Skeletal muscle satellite cell (primary cell): ENCODE results near the gene PKIG.

ENCODE experiments used
- H3K27me3 ChIP-seq: 2 replicates; pipeline ENCODE4 v1.7.0; 2013; ENCODE audit warnings: low read length; ENCODE audit not compliant: control insufficient read depth, insufficient read depth
- H3K36me3 ChIP-seq: 2 replicates; pipeline ENCODE4 v1.7.0; 2013; ENCODE audit warnings: mild to moderate bottlenecking, control low read depth, low read length; ENCODE audit not compliant: insufficient read depth
- H3K4me1 ChIP-seq: 2 replicates; pipeline ENCODE4 v1.7.0; 2013; ENCODE audit warnings: low read length; ENCODE audit not compliant: control insufficient read depth, insufficient read depth
- H3K4me2 ChIP-seq: 2 replicates; pipeline ENCODE4 v1.7.0; 2013; ENCODE audit warnings: mild to moderate bottlenecking, low read length
- H3K4me3 ChIP-seq: 2 replicates; pipeline ENCODE4 v1.7.0; 2013; ENCODE audit warnings: low read length
- H3K9ac ChIP-seq: 2 replicates; pipeline ENCODE4 v1.7.0; 2013; ENCODE audit warnings: mild to moderate bottlenecking, low read depth, low read length, moderate library complexity
- H3K9me3 ChIP-seq: replicated peaks from 2 replicates; pipeline ENCODE4 v1.7.0; 2013; ENCODE audit warnings: mild to moderate bottlenecking, control low read depth, low read length

Gene PKIG

DNA sequence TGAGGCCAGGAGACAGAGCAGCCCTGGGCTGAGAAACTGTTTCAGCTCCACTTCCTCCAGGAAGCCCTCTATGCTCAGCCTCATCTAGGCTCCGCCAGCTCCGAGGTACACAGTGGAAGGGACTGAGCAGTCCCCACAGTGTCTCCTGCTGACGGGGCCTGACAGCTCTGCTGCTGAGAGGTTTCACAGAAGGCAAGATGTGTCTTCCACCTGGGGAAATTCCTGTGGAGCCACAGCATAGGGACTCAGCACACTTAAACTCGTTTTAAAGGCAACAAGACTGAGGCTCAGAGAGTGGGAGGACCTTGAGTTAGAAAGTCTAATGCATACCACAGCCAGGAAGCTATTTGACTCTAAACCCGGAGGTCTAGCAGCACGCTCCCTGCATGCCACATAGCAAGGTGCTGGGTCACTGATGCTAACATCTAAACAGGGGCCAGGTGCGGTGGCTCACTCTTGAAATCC lies 62.3 kb downstream of the PKIG start:
- Histone ChIP-seq H3K4me3 (no peak overlapping the region), H3K4me2 (no peak overlapping the region), H3K9ac (no peak overlapping the region), H3K9me3 (no peaks in the 10 kb centered on the region), H3K36me3 (no peaks in the 10 kb centered on the region), H3K27me3 (no peaks in the 10 kb centered on the region), H3K4me1 (peaks cover 39% of the 10 kb centered on the region)

DNA sequence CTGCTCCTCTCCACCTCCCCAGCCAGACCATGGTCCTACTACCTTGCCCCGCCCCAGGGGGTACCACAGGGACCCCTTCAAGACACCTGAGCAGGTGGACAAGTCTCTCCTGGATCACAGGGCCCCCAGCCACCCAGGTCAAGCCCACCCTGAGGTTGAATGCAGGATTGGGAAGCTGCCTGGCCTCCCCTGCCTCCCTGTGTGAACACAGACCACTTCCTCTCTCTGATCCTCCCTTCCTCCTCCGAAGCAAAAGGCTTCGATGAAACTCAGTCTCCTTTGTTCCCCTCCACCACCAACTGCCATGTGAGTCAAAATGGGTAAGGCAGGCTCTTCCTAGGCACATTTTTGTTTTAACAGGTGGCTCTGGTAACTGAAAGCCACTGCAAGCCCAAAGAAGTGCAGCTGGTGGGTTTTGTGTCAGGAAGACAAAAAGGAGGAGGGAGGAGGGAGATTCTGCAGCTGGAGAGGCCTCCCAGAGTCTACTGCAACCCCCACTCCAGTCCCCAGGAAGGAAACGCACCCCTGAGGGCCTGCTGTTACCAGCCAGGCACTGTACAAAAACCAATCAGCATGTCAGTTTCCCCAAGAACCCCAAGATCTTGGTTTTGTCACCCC lies 63.8 kb downstream of the PKIG start:
- Histone ChIP-seq H3K4me3 (no peak overlapping the region), H3K4me2 (no peak overlapping the region), H3K9me3 (no peaks in the 10 kb centered on the region), H3K27me3 (no peaks in the 10 kb centered on the region), H3K4me1 (peaks cover 45% of the 10 kb centered on the region), H3K36me3 (no peaks in the 10 kb centered on the region), H3K9ac (no peak overlapping the region)

DNA sequence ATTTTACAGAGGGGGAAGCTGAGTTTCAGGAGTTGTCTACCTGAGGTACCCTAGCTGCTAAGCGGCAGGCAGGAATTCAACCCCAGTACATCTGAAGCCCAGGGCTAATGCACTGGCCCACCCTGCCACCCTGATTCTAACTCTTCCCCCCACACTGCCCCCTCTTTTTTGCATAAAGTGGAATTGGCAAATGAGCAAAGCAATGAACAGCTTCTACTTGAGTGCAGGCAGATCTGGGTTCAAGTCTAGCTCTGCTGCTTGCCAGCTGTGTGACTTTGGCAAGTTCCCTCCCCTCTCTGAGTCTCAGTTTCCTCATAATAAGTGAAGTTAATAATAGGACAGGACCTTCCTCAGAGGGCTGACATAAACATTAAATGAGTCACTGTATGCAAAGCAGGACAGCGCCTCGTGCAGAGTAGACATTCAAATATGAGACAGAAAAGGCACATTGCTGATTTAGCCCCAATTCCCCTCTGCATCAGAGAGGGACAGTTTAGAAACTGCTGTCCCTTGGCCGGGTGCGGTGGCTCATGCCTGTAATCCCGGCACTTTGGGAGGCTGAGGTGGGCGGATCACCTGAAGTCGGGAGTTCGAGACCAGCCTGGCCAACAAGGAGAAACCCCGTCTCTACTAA lies 64.4 kb downstream of the PKIG start:
- no peaks in the 10 kb centered on the region for H3K27me3 ChIP-seq
- H3K4me3 ChIP-seq, result no peak overlapping the region
- no peak overlapping the region for H3K4me2 ChIP-seq
- peaks cover 48% of the 10 kb centered on the region for H3K4me1 ChIP-seq
- no peak overlapping the region for H3K9ac ChIP-seq
- H3K36me3 ChIP-seq, result no peaks in the 10 kb centered on the region
- H3K9me3 ChIP-seq, result no peaks in the 10 kb centered on the region

DNA sequence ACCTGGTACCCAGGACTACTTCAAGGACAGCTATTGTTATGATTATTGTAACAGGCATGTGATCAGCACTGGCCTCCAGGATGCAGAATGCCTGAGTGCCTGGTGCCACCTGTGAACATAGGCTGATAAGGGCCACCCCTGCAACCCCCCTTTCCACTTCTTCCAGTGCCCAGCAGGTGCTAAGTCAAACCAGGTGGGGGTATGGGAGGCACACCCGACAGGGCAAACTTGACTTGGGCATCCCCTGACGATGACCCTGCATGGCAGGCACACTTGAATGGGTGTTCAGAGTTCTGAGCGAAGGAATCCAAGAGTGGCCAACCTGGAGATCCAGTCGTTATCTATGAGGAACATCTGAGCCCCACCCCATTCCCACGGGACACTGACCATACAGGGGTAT lies 65.7 kb downstream of the PKIG start:
- no peaks in the 10 kb centered on the region for H3K36me3 ChIP-seq

DNA sequence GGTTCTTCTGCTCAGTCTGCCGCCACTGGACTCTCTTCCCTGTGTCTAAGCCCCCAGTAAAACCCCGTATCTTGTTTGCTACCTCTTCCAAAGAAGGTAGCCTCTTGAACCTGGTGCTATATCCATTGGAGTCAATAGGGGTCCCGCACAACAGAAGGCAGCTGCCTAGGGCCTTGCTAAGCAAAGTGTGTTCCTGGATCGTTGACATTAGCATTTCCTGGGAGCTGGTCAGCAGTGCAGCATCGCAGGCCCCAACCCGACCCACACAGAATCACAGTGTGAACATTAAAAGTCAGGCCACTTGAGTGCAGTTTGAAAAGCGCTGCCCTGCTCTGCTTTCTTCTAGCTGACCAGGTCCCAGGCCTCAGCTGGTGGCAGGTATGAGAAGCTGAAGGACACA lies 66.2 kb downstream of the PKIG start:
- H3K36me3 ChIP-seq, result no peaks in the 10 kb centered on the region
- no peaks in the 10 kb centered on the region for H3K9me3 ChIP-seq
- H3K9ac ChIP-seq, result no peak overlapping the region
- no peak overlapping the region for H3K4me3 ChIP-seq
- H3K27me3 ChIP-seq, result peaks cover 6% of the 10 kb centered on the region
- H3K4me2 ChIP-seq, result no peak overlapping the region
- H3K4me1 ChIP-seq, result peaks cover 29% of the 10 kb centered on the region

More for the DNA sequence above, 65.7 kb downstream of the PKIG start:
- no peak overlapping the region for H3K9ac ChIP-seq
- no peak overlapping the region for H3K4me2 ChIP-seq
- peaks cover 35% of the 10 kb centered on the region for H3K4me1 ChIP-seq
- H3K9me3 ChIP-seq, result no peaks in the 10 kb centered on the region
- H3K27me3 ChIP-seq, result peaks cover under 1% of the 10 kb centered on the region
- no peak overlapping the region for H3K4me3 ChIP-seq

DNA sequence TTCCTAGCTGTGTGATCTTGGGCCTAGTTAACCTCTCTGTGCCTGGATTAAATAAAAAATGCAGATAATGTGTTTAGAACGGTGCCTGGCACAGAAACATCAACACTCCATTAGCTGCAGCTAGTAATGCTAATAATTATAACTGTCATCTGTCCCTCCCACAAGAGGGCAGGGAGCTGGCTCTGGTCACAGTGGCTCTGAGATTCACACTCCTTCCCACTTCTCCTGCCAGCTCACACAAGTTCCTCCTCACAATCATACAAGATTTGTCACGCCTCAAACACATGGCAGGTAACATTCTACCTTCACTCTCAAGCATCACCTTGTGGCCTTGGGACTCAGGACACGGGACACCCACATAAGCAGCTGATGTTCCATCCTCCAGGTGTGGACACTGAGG lies 66.7 kb downstream of the PKIG start:
- no peaks in the 10 kb centered on the region for H3K36me3 ChIP-seq
- no peak overlapping the region for H3K4me2 ChIP-seq
- H3K4me1 ChIP-seq, result peaks cover 24% of the 10 kb centered on the region
- H3K9ac ChIP-seq, result no peak overlapping the region
- H3K27me3 ChIP-seq, result peaks cover 7% of the 10 kb centered on the region
- no peak overlapping the region for H3K4me3 ChIP-seq
- no peaks in the 10 kb centered on the region for H3K9me3 ChIP-seq

DNA sequence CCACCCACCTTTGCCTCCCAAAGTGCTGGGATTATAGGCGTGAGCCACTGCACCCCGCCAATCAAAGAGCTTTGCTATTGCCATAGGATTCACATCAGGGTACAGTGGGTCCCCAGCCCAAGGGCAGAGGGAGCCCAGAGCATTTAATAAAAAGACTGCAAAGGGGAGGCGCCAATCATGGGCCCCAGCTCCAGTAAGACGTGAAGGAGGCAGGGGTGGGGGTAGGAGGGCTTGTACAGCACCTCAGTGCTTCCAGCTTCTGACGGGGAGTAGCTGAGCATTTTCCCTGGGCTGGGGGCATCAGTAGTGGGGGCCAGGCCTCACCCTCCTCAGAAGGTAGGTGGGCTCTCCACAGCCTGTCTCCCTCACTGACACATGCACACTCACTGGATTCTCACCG lies 67.6 kb downstream of the PKIG start:
- Histone ChIP-seq H3K27me3 (peaks cover 15% of the 10 kb centered on the region), H3K9ac (no peak overlapping the region), H3K4me2 (no peak overlapping the region), H3K4me1 (peaks cover 21% of the 10 kb centered on the region), H3K36me3 (no peaks in the 10 kb centered on the region), H3K9me3 (no peaks in the 10 kb centered on the region), H3K4me3 (no peak overlapping the region)

DNA sequence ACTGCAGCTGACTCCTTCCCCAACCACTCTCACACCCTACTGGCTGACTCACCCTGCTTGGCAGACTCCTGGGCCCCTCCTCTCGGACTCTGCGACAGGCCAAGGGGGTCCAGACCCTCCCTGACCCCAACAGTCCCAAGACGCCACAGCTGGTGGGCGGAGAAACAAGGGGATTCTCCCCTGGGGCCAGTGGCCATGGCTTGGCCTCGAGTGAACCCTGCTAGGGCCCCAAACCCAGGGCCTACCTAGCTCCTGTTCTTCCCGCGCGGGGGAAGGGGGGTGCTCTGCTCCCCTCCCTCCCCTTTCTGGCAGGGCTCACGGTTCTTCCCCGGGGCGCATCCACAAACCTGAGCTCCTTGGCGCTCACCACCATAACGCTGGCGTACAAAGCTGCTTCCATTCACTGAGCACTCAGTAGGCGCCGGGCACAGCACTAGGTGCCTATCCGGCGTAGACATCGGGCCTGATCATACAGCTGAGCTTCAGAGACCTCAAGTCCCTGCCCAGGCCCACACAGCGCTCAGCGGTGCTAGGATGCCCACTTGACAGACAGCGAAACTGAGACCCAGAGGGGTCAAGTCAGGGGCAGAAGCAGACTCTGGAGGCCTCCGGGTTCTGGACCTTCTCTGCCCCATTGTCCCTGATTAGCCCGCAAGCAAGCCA lies 68.5 kb downstream of the PKIG start:
- Histone ChIP-seq H3K36me3 (no peaks in the 10 kb centered on the region), H3K4me3 (peak overlapping the region; percentile 84), H3K4me2 (peak overlapping the region; percentile 99), H3K27me3 (peaks cover 22% of the 10 kb centered on the region), H3K4me1 (peaks cover 18% of the 10 kb centered on the region), H3K9ac (peak overlapping the region; percentile 80), H3K9me3 (no peaks in the 10 kb centered on the region)

DNA sequence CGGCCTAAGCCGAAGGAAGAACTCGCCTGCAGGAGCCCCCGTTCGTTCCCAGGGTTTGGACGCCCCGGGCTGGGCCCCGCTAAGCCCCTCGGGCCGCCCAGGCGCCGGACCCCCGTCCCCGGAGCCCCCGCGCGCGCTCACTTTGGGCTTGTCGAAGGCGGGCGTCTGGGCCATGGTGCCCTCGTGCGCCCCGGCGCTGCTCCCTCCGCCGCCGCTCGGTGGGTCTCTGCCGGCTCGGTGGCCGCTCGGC lies 69.0 kb downstream of the PKIG start:
- Histone ChIP-seq H3K4me2 (peak overlapping the region; percentile 99), H3K9me3 (no peaks in the 10 kb centered on the region), H3K4me1 (peaks cover 14% of the 10 kb centered on the region), H3K4me3 (peak overlapping the region; percentile 84), H3K27me3 (peaks cover 24% of the 10 kb centered on the region), H3K36me3 (no peaks in the 10 kb centered on the region), H3K9ac (peak overlapping the region; percentile 80)

DNA sequence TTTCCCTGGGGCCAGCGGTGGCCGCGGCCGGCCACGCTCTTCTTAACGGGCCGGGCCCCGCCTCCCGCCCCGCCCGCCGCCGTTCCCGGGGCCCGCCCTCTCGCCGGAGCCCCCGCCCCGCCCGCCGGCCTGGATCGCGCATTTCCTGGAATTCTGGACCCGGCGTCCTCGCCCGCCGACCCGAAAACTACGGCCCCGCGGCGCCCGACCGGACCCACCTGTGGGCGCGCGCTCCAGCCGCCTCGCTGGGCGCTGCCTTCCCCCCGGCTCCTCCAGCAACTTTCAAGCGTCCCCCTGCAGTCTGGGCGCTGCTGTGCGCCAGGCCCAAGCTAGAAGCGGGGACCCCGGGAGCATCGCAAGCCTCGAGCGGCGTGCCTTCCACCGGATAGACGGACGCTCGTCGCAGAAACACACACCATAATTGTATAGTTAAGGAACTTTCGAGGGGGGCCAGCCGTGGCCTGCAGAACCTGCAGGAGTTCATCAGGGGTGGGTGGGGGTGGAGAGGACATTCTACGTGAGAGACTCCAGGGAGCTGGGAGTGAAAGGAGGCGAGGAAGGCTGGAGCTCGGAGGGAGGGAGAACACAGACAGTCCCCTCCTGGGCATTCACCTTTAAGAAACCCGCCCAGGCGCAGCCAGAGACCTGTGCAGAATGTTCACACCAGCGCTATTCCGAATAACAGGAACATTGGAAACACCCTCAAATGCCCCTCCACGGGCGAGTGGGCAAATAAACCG lies 69.5 kb downstream of the PKIG start, which contains the start of gene ADA:
TSS of gene ADA (minus strand) at position 16 of the 740 bp plus-strand sequence. CDS start 92 bp downstream, outside the sequence.
- H3K9me3 ChIP-seq, result no peaks in the 10 kb centered on the region
- H3K4me1 ChIP-seq, result peaks cover 9% of the 10 kb centered on the region
- peak within 1 kb of the TSS; percentile 84 for H3K4me3 ChIP-seq
- H3K4me2 ChIP-seq, result peak within 1 kb of the TSS; percentile 99
- no peaks in the 10 kb centered on the region for H3K36me3 ChIP-seq
- H3K9ac ChIP-seq, result peak within 1 kb of the TSS; percentile 80
- H3K27me3 ChIP-seq, result peaks cover 28% of the 10 kb centered on the region

DNA sequence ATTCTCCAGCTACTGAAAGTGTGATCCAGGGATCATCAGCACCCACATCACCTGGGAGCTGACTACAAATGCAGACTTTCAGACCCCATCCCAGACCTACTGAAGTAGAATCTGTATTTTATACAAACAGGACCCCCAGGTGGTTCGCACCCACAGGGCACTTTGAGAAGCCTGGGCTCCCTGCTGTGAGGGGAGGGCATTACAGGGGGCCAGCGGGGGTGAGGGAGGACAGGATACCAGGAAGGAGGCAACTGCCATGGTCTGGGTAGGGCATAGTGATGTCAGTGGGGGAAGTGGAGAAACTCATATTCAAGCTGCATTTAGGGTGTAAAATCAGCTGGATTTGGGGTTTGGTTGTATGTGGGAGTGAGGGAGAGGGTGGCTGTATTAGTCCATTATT lies 71.2 kb downstream of the PKIG start:
- H3K9me3 ChIP-seq, result no peaks in the 10 kb centered on the region
- peaks cover 36% of the 10 kb centered on the region for H3K27me3 ChIP-seq
- no peak overlapping the region for H3K4me3 ChIP-seq
- H3K4me1 ChIP-seq, result peaks cover 9% of the 10 kb centered on the region
- no peaks in the 10 kb centered on the region for H3K36me3 ChIP-seq
- H3K9ac ChIP-seq, result no peak overlapping the region
- no peak overlapping the region for H3K4me2 ChIP-seq
